Muscle of arm (tissue), 12 donors: ENCODE results near the gene MAP4K3. TPM values are rescaled to one million over a fixed set of nuclear protein-coding genes. Genes with fewer than 3 reads are reported as not detected.
A peak's percentile ranks its signal among the peaks of the same experiment; 100 is the strongest.

ENCODE experiments used
- DNase-seq: peaks from one replicate; pipeline ENCODE4 v3.0.0-alpha.2; 2013
- polyA plus RNA-seq, 12 donors: library from polyadenylated mRNA; unstranded; fragments of 120-200 nt; gene quantifications; one replicate each; pipeline ENCODE4 v1.2.1, GENCODE V29; 2013; ENCODE audit not compliant: insufficient read length in 12 of 12

MAP4K3 gene
- polyA plus RNA-seq, 12 donors, result 29.3 to 60.0 (median 48.8) TPM; not detected in 1

DNA sequence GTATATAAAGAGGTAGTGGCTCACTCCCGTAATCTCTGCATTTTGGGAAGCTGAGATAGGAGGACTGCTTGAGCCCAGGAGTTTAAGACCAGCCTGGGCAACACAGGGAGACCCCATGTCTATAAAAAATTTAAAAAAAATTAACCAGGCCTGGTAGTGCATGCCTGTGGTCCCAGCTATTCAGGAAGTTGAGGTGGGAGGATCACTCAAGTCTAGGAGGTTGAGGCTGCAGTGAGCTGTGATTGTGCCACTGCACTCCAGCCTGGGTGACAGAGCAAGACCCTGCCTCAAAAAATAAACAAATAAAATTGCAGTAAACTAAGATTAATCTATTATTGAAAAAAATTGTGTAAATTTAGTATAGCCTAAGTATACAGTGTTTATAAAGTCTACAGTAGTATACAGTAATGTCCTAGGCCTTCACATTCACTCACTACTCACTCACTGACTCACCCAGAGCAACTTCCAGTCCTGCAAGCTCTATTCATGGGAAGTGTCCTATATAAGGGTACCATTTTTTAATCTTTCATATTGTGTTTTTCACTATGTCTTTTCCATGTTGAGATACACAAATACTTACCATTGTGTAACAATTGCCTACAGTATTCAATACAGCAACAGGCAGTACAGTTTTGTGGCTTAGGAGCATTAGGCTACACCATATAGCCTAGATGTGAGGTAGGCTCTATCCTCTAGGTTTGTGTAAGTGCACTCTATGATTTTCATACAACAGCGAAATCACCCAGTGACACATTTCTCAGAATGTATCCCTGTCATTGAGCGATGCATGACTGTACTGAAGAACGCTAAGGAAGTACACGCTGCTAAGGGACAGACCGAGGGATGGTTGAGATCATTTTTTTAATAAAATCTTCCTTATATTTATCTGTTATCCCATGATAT lies 10.4 kb upstream of the MAP4K3 start:
- DNase-seq, result no peak

DNA sequence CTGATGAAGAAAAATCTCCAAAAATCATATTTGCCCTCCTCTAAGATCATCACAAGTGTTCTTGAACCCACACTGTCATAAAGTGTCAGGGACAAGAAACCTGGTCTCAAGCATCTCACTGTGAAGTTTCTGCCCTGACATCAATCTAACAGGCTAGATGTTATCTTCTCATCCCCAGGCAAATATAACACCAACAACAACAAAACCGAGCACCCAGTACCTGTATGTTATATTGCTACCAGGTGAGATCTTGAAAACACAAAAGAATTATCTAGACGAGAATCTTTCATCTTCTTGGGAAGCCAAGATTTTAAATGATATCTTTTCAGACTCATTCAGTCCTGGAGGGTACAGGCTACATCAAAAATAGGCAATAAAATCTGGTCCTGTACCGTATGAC lies 8.8 kb upstream of the MAP4K3 start:
- DNase-seq, result no peak

DNA sequence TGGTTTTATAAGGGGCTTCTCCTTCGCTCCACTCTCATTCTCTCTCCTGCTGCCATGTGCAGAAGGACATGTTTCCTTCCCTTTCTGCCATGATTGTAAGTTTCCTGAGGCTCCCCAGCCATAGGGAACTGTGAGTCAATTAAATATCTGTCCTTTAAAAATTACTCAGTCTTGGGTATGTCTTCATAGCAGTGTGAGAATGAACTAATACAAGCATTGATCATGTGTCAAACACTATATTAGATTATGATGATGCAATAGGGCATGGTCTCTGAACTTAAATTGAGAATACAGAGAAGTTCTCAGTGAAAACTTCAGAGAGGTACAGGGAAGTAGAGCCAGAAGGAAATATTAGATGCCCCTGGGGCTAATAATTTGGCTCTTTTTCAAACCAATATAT lies 5.9 kb upstream of the MAP4K3 start:
- no peak for DNase-seq

DNA sequence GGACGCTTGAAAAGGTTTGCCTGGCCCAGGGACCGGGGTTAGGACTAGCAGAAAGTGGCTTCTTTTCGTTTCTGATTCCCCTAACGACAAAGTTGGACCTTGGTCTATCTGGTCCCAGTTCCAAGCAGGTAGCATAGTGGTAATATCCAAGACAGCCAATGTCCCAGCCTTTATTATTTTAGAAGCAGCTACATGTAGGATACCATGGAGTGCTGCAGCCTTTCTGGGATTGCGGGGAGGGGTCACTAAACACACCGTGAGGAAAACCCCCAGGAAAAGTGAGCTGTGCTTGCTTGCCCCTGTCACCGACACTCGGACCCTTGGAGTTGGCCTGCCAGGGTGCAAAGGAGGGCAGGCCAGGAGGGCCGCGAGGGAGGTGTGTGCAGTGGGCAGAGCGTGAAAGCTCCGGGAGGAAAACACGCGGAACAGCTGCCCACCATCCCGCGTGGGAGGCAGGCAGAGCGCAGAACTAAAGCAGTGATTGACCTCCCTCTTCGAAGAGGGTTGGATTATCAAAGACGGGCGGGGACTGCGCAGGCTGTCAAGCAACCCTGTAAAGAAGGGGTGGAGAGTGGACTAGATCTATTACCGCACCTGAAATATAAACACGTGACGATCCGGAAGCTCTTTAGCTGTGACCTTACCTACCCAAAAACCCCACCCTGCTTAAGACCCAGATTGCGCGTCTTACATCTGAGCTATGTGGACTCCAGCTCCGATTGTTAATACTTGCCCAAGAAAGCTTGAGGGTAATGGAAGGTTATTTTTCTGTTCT lies 624 bp upstream of the MAP4K3 start:
- DNase-seq, result no peak

DNA sequence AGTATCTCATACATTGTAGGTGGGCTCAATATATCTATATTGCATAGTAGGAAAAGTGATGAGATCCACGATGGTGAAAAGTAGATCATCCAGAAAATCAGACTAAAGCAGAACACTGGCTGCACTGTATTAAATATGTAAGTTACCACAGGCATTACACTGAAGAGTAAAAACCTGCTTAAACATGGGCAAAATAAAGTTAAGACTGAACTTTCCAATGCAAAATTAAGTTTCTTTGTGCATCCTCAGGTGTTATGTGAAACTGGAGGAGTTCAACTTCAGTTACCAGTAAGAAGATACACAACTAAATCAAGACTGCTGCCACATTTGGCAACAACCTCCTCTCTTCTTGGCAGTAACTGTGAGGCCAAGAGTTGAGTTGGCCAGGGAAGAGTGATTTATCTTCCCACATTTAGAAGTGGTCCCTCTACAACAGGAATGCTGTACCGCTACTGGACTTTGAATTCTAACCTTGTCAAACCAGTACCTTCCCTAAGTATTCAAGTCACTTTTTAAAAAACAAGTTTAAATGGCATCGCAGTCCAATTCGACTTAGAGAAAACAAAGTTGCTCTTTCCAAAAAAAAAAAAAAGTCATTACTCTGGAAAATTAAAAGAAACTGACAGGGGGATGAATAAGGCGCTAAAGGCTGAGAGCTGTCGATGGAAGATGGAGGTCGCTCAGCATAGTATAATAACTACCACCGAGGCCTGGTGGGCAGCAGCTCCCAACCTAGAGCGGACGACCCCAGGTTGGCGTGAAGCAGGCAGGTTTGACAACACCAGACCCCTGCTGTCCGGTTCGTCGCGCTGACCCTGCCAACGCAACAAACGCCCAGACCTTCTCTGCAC lies 1.1 kb downstream of the MAP4K3 start:
- peak; percentile 51 for DNase-seq

DNA sequence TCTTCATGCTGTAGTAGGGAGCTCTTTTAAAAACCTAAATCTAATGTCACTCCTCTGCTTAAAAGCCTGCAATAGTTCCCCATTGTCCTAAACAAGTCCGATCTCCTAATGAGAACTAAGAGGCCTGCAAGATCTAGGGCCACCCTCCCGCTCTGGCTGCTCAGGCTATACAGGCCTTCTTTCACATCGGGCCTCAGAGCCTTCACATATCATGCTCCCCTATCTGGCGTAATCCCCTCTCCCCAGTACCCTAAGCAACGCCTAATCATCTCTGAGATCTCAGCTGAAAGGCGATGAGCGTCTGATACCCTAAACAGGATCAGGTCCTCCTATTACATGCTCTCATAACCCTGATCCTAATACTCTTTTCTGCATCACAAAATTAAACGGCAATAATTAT lies 1.9 kb downstream of the MAP4K3 start:
- DNase-seq, result no peak

DNA sequence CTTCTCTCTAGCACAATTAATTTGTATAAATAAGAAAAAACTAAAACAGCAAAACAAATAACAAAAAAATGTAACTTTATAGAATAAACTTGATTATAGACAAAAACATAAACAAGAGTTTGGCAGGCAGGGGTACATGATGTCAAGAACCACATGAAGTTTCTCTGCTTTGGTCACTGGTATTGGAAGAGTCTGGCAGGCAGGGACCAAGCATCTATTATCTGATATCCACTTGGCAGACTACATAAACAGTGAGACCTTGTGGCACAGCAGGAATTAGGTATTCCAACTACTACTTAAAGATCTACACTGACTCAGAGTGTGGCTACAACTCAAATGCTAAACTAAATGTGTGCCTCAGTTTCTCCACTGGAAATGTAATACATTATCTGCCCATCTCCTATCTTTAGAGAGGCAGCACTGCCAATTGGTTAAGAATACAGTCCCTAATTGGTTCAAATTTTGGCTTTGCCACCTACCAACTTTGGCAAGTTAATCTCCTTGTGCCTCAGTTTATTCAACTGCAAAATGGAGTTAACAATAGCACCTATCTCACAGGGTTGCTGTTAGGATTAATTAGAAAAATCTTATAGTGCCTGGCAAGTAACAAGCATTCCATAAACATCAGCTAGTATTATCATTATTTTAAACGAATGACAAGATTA lies 2.7 kb downstream of the MAP4K3 start:
- DNase-seq, result no peak

DNA sequence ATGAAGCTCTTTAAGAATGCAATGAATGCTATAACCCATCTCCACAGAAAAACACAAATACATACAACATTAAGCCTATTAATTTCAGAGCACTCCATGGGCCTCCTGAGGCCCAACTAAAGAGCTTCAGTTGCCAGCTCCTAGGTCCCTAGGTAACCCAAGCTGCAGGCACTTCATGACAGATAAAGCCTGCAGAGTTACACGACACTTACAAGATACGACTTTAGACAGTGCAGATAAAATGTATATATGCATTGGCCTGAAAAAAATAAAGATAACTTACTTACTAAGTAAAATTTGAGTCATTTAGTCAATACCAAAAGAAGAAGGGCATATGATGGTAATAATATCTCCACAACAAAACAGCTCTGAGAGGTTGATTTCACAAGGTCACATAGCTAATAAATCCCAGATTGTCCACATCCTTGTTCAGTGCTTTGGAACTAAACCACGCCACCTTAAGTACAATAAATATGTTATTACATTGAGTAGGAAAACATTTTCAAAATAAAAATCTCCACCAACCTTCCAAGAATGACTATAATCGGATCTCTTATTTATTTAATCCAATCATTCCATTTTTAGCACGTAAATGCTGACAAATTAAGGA lies 3.4 kb downstream of the MAP4K3 start:
- no peak for DNase-seq

DNA sequence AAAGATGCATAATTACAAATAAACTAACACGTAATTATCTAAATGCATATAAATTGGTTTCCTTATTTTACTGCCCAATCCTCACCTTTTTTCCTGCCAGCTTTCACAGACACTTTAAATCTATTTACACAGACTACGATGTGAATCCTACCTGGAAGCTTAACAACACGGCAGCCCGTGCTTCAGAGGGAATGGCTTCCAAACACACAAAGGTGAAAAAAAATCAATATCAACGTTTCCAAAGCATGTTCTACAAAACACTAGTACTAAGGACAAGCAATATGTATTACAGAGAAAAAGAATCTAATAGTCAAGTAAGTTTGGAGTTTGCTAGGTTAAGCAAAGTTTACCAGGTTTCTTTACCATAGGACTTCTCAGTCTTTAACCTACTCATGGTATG lies 4.4 kb downstream of the MAP4K3 start:
- DNase-seq, result no peak

DNA sequence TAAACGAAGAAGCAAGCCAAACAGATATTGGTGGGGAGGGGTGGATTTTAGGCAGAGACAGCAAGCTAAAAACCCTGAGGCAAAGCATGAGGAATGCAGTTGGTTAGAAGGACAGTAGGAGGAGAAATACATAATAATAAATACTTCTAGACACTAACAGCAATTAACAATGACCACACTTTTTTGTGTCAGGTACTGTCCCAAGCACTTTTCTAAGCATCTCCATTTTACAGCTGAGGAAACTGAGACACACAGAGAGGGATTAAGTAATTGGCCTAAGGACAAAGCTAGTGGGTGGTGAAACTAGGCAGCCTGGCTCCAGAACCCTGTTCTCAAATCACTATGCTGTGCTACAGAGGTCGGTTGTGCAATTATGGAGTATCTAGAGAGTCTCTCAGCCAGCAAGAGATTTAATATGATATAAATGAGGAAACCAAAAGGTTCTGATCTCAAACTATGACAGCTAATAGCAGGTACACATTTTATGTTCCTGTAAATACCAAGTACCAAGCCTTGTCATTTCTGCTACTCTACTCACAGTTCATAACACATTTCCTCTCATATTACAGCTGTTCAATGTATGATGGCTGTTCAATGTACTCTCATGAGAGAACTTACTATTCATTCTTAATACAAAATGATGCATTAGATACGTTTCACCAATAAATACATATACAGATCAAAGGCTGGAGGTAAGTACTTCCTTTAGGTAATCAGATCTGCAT lies 5.3 kb downstream of the MAP4K3 start:
- no peak for DNase-seq

DNA sequence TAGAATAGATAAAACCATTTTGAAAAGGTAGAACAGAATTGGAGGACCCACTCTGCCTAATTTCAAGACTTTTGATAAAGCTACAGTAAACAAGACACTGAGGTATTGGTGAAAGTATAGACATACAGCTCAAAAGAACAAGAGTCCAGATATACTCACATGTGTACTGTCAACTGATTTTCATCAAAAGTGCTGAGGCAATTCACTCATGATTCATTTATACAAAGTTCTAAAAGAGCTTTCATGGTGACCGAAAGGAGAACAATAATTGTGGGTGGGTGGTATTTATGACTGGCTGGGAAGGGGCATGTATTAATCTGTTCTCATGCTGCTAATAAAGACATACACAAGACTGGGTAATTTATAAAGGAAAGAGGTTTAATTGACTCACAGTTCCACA lies 7.3 kb downstream of the MAP4K3 start:
- DNase-seq, result no peak

DNA sequence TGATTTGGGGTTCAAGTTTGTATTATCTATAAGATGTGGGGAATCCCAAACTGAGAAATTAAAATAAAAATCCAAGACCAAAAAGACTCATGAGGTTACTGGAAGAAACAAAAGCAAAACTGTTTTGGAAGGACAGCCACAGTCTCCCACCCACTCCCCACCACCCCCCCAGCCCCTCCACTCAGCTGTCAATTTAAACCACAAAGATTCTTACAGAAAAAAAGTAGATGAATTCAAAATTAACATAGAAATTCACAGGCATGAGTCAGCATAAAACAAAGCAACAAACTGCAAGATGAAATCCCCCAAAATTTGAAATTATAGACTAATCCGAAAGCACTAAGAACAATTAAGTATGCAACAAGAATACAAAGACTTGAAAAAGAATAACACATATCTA lies 12.1 kb downstream of the MAP4K3 start:
- no peak for DNase-seq

DNA sequence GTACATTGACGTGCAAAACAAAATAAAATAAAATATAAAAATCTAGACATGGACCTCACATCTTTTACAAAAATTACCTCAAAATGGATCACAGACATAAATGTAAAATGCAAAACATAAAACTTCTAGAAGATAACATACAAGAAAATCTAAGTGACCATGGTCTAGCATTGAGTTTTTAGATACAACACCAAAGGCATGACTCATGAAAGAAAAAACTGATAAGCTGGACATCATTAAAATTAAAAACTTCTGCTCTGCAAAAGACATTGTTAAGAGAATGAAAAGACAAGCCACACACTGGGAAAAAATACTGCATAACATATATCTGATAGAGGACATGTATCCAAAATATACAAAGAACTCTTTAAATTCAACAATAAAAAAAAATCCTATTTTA lies 14.4 kb downstream of the MAP4K3 start:
- DNase-seq, result no peak

DNA sequence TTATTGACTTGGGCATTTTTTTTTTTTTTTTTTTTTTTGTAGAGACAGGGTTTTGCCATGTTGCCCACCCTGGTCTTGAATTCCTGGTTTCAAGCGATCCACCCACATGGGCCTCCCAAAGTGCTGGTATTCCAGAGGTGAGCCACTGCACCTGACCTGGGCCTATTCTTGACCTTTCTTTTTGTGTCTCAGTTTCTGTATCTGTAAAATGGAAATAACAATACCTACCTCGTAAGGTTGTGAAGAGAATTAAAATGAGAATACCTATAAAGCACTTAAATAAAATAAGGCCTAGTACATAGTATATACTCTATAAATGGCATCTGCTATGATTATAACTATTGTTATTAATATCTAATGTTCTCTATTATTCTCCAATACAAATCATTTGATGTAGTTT lies 15.7 kb downstream of the MAP4K3 start:
- no peak for DNase-seq

DNA sequence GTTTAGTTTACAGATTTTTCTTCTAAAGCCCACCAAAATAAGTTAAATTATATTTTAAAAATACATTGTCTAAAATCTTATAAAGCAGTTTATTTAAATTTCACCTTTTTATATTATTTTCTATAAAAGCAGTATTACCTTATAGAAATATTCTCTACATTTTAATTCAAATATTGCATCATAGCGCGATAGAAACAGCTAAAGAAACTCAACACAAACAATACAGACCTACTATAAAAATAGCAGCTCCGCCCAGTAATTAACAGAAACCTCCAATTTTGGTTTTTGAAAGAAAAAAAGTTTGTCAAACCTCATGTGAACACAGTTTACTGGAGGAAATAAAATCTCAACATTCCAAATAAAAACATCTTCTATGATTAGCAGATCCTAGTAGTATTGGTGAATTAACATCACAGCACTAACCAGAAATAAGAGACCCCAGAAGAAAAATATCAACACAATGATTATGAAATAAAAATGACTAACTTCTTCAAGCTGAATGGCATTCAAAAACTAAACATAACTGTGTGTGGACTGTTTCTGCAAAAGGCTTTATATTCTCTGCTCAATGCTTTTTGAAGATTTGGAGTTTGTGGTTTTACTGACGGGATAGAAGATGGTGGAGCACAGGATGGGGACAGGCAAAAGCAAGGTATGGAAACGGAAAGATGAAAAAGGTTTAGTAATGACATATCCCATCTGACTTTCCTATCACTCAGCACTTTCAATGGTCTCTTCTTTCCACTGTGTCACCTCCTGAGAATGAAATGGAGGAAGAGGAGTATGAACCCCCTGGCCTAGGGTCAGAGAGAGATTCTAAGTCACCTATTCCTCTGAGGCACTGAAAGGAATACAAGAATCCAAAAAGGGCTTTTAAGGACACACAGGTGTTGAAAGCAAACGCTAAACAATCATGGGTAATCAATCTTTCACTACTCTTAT lies 17.5 kb downstream of the MAP4K3 start:
- no peak for DNase-seq

DNA sequence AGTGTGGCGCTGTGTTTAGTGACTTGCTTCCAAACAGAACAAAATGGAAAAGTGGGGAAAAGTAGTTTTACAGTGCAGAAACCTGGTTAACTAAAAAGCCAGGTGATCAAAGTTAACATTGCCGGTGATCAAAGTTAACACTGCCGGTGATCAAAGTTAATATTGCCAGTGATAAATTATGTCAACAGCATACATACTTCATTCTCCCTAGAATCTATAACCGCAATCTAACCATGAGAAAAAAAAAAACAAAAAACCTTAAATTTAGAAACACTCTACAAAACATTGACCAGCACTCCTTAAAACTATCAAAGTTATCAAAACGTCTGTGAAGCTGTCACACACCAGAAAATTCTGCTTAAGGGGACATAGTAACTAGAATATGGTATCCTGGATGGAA lies 18.6 kb downstream of the MAP4K3 start:
- DNase-seq, result no peak

DNA sequence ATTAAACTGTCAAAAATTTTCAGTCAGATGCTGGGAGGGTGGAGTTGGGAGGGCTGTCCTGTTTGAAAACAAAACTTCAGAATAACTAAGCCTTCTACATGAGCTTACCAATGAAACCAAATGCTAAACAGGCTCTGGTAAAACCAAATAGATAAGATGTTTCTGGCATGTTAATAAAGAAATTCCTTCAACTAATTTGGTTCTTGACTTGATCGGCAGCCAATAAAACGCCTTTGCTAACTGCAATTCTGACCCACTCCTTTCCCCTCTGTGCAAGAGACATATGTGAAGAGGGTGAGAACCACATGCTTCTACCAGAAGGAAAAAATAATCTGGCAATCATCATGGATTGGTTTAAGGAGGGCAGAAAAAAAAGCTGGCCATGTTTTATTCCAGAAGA lies 20.9 kb downstream of the MAP4K3 start:
- DNase-seq, result no peak

DNA sequence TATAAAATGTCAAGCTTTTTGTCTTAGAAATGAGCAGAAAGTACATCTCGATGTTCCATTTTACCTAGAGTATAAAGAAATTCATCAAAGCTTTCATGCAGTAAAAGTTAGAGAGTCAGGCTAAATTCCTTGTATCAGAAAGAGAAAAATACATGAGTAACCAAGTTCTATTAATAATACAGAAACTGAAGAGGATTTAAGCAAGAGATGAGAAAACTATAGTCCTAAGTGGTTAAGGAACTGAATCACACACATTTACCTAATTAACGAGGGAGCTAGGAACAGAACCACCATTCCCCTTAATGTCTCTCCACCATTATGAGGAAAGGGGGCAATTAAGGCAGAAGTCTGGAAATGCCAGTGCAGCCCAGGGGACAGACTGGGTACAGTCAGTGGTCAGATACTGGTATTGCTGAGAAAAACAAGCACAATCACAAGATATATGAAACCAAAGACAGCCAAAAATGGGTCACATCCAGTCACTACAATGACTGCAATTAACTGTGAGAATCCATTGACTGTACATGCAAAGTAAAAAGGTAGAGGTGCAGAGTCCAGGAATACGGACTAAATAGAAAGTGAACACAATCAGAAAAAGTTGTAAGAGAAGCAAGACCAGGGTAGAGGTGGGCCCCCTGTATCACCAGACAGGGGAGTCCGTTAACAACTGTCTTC lies 23.9 kb downstream of the MAP4K3 start:
- no peak for DNase-seq
